LHCN-M2 (cell line): ENCODE results near the gene COL18A1. TPM values are rescaled to one million over a fixed set of nuclear protein-coding genes. Genes with fewer than 3 reads are reported as not detected.

Experiments
- DNase-seq: peaks from one replicate; pipeline ENCODE4 v3.0.0-alpha.2; 2012; ENCODE audit warnings: low read depth
- total RNA-seq: library from RNA; depleted of rRNA; stranded (reverse); fragments of >200 nt; gene quantifications from 2 replicates; pipeline ENCODE4 v1.2.3, GENCODE V29; 2014

The COL18A1 gene
- total RNA-seq, 1 experiment from 2014 or later = 54.2 TPM

- DNase-seq = no peak
These were observed 49.3 kb downstream of the COL18A1 start for GRCh38 chr21:45454060-45454925.

- no peak for DNase-seq
These were observed 50.1 kb downstream of the COL18A1 start for GRCh38 chr21:45454926-45455673.

GRCh38 chr21:45455674-45456583 is 51.0 kb downstream of the COL18A1 start:
- no peak for DNase-seq

- no peak for DNase-seq
These were observed 51.7 kb downstream of the COL18A1 start for GRCh38 chr21:45456584-45457160.

- no peak for DNase-seq
These were observed 52.3 kb downstream of the COL18A1 start for GRCh38 chr21:45457161-45457831.

GRCh38 chr21:45457832-45458172 is 52.8 kb downstream of the COL18A1 start:
- no peak for DNase-seq

GRCh38 chr21:45458281-45459170 is 53.6 kb downstream of the COL18A1 start:
- DNase-seq = no peak

- no peak for DNase-seq
These were observed 54.4 kb downstream of the COL18A1 start for GRCh38 chr21:45459171-45460010.

- DNase-seq = no peak
These were observed 55.1 kb downstream of the COL18A1 start for GRCh38 chr21:45460011-45460565.

- peak; percentile 74 for DNase-seq
These were observed 55.8 kb downstream of the COL18A1 start for GRCh38 chr21:45460611-45461368.

GRCh38 chr21:45461369-45461750 is 56.4 kb downstream of the COL18A1 start:
- no peak for DNase-seq

- no peak for DNase-seq
These were observed 56.9 kb downstream of the COL18A1 start for GRCh38 chr21:45461806-45462341.

- no peak for DNase-seq
These were observed 58.9 kb downstream of the COL18A1 start for GRCh38 chr21:45463871-45464270.

GRCh38 chr21:45464309-45464708 is 59.3 kb downstream of the COL18A1 start:
- no peak for DNase-seq

GRCh38 chr21:45465105-45465504 is 60.1 kb downstream of the COL18A1 start:
- DNase-seq = no peak

- DNase-seq = no peak
These were observed 60.8 kb downstream of the COL18A1 start for GRCh38 chr21:45465611-45466329.
